Renal cortical epithelial cell (primary cell): ENCODE measurements around the gene CDRT15L2. TPM values are rescaled to one million over a fixed set of nuclear protein-coding genes. Genes with fewer than 3 reads are reported as not detected.
"Not testable (repeated sequence)": the region's sequence is repeated elsewhere in the genome, so short reads cannot be mapped to it uniquely, and the experiment has no call there.

ENCODE experiments used
- DNase-seq: peaks from one replicate; pipeline ENCODE4 v3.0.0-alpha.2; 2011; ENCODE audit warnings: low read depth
- total RNA-seq: library from RNA; depleted of rRNA; stranded (reverse); fragments of >200 nt; gene quantifications from 2 replicates; pipeline ENCODE4 v1.2.3, GENCODE V29; 2014

Gene CDRT15L2
- not detected in 2 replicates for total RNA-seq

DNA sequence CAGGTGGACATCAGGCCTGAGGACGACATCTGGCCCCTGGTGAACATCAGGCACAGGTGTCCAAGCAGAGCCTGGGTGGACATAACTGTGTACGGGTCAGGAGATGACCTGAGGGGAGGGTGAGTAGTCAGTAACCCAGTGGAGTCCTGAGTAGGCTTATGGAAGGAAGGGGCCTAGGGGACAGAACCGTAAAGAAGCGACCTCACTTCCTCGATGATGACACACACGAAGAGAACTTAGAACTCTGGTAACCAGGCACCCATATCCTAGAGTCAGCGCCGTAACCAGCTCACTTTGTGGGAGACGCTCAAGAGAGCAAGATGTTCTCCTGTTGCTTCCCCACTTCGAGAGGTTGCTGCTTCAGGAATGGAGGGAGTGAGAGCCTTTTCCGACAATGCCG, at the start of gene CDRT15L2:
TSS of gene CDRT15L2 (plus strand) at position 301 of the 400 bp plus-strand sequence. CDS start at position 321, 20 bp downstream.
- not testable (repeated sequence) for DNase-seq

DNA sequence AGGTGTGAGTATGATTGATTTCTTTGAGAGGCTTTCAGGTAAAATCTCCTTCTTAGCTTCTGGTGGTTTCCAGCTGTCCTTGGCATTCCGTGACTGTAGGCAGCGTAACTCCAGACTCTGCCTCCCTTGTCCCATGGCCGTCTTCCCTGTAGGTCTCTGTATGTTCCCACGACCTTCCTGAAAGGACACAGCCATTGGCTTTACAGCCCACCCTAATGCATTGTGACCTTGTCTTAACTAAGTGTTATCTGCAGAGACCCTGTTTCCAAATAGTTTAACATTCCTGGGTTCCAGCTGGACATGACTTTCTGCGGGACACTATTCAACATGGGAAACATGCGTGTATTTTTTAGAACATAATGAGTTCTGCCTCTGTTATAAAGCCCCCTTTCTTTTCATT, 49.4 kb upstream of the CDRT15L2 start:
- DNase-seq, result not testable (repeated sequence)

DNA sequence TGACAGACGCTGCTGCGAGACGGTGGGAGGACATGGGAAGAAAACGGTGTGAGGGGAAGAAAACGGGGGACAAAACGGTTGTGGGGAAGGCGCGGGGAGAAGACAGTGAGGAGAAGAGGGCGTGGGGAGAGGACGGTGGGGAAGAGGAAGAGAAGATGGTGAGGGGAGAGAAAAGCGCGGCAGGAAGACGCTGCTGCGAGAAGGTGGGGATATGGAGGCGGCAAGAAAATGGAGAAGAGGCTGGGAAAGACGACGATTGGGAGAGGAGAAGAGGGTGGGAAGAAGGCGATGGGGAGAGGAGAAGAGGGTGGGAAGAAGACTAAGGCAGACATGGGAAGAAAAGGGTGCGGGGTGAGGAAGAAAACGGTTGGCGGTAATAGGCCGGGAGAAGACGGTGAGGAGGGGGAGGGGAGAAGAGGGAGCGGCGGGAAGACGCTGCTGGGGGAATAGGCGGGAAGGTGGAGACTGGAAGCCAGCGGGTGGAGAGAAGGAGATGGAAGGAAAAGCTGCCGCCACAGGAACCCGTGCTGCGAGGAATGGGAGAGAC, 46.9 kb upstream of the CDRT15L2 start:
- not testable (repeated sequence) for DNase-seq

DNA sequence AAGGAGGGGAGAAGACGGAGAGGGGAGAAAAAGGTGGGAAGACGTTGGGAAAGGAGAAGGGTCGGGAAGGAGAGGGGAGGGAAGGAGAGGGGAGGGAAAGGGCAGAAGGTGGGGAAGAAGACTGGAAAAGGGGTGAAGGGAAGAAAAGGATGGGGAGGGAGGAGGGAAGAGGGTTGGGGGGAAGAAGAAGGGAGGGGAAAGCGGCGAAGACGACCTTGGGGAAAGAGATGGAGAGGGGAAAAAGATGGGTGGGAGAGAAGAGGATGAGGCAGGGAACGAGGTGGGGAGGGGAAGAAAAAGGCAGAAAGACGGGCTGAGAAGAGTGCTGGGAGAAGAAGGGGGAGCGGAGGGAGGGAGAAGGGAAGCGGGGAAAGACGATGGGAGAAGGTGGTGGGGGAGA, 46.3 kb upstream of the CDRT15L2 start:
- DNase-seq, result not testable (repeated sequence)

DNA sequence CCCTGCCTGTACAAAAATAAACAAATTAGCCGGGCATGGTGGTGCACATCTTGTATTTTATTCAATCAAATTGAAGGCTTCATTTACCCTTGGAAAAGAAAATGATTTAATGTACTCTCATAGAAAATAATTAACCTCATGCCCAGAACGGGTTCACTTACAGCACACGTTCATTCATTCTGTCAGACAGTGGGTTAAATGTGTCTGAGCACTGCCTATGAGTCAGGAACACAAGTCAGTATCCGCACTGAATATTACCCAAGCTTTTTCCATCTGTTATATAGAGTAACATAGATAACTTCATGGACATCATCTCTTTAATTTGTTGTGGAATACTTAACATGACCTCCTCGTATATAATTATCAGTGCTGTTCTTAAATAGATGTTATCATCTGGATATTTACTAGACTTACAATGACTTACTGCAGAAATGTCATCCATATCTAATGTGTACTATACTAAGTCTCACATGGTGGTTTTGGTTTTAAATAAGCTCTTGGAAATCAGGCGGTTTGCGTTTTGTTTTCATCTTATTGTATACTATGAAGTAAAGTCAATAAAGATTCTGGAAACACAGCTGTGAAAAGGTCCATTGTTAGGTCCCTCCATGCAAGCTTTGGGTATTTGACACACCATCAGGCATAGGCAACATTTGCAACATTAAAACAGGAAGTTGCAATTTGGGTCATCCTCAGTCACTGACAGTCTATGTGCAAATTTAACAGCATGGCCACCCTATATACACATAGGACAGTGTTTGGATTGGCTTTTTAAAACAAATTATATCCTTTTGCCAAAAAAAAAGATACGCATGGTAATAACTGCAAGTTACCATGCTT, 44.6 kb upstream of the CDRT15L2 start:
- not testable (repeated sequence) for DNase-seq

DNA sequence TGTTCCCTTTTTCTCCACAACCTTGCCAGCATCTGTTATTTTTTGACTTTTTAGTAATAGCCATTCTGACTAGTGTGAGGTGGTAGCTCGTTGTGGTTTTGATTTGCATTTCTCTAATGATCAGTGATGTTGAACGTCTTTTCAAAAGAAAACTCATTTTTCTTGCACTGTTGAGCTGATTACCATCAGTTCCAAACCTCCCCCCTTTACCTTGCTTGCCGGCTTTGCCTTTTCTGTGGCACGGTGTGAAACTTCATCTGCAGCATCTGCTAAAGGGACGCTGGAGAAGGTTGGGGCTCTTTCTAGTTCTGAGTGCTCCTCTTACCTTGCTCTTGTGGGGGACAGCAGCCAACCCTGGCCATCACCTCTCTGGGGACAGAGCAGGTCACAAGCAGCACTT, 39.1 kb upstream of the CDRT15L2 start:
- not testable (repeated sequence) for DNase-seq

DNA sequence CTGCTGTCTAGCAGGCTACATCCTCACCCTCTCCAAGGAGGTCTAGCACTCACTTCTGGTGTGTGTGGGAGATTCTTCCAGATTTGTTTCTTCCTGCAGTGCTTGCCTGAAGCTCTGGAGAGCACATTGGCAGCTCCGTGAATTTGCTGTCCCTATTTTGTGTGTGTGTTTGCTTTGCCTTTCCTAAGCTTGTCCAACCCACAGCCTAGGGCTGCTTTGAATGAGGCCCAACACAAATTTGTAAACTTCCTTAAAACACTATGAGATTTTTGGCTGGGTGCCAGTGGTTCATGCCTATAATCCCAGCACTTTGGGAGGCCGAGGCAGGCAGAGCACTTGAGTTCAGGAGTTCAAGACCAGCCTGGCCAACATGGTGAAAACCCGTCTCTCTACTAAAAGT, 38.7 kb upstream of the CDRT15L2 start:
- DNase-seq, result peak; percentile 3

DNA sequence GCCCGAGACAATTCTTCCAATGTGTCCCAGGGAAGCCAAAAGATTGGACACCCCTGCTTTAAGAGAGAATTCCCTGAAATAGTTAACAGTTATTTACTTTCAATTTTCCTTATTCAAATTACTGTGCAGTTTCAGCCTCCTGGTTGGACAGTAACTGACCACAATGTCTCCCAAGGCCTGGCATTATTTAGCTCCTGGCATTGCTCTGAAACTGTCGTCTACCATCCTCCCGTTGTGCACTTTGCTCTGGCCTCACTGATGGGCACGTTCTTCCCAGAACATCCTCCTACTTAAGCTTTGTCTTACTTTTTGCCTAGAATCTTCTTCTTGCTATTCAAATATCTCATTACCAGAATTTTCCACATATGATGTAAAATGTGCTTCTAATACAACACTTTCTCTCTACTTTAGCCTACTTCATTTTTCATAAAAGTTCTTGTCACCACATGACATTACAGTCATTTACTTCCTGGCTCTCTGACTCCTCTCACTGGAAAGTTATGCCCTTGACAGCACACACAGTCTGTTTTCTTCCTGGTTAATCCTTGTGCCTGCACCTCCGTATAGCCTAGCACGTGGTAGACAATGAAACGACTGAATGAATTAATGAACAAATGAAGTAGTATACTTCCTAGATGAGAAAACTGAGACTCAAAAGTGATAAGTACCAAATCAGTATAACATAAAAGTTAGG, 37.5 kb upstream of the CDRT15L2 start:
- DNase-seq, result not testable (repeated sequence)

DNA sequence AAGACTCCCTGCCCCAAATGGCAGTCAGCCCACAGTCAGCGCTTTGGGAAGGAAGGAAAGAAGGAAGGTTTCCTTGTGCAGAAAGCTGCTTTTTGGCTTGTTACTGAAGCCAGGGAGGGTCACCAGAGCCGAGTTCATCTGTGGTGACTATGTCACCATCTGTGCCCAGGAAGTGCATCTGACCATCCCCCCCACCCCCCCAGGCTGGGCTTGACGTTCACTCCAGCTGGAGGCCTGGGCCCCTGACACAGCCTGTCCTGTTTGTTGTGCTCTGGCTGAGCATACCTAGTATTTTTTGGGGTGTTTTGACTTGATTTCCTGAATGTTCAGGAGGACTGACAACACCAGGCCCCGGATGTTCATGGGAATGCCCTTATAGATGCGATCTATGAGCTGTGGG, 31.6 kb upstream of the CDRT15L2 start:
- not testable (repeated sequence) for DNase-seq

DNA sequence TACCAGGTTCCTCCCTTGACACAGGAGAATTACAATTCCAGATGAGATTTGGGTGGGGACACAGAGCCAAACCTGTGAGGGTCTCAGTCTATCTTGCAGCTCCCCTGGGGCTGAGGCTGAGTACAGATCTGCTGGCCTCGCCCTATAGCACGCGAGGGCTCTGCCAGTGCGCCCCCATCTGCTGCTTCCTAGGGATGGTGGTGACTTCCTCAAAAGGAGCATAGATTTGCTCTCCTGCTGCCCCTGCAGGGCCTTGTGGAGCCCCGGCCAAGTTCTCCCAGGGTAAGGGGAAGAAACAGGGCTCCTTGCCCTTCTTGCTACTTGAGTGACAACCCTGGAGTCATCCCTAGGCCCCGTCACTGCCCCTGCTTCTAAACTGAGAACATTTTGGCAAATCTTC, 26.6 kb upstream of the CDRT15L2 start:
- not testable (repeated sequence) for DNase-seq

DNA sequence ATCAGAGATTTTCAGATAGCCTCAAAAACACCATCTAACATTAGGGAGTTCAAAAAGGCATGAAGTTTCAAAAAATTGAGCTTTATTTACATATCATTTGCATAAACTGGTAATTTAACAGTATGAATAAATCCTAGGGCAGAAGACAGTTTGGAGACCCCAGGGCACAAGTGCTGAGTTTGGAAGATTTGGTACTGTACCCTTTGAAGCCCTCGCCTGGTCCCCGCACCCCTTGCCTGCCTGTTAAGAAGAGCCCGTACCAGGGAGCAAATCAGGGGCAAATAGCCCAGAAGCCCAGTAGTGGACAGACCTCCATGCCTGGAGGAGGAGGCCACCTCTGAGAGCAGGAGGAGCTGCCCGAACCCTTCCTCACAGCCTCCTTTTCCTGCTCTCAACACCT, 24.8 kb upstream of the CDRT15L2 start:
- DNase-seq, result not testable (repeated sequence)

DNA sequence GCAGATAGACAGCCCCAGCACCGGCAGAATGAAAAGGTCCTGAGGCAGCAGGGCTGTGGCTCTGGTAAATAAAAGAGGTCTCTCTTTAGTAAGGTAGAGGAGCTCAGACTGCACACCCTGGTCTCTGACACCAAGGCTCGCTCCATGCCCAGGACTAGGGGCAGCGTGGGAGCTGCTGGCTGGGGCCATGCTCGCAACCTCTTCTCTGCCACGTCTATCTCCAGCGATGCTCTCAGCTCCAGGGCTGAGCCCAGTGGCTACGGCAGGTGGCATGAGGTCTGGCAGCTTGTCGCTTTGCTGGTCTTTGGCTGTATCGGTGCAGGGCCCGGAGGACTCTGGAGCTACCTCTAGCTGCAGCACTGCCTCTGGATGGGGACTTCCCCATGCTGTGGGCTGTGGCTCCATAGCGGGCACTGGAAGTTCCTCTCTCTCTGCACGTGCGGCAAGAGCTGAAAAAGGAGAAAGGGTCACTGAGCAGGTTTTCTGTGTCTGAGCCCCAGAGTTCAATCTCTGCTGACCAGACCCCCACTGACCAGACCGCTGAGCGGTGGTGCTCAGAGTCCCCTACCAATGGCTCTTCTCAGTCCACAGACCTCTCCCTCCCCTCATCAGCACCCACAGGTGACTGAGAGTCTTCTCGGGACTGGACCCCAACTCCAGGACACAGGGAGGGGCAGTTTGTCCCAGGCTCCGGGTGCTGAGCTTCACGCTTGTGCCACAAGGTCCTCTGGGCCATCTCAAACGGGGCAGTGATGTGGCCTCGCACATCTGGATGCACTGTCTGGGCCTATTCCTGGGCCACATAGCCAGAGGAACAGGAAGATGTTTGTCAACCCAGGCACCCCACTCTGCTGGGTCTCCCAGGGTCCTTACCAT, 24.2 kb upstream of the CDRT15L2 start:
- not testable (repeated sequence) for DNase-seq

DNA sequence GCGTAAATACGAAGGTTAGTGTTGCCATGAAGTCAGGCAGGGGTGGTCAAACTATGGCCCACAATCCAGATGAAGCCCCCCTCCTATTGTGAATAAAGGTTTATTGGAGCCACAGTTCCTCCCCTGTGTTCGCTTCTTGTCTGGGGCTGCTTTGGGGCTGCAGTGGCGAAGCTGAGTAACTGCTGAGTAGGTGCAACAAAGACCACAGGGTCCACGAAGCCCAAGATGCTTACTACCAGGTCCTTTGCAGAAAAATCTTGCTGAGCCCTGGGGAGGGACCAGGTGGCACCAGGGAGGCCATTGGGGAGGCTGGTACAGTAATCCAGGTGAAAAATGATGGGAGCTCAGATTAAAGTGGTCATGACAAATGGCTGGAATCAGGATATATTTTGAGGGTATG, 21.4 kb upstream of the CDRT15L2 start:
- not testable (repeated sequence) for DNase-seq

DNA sequence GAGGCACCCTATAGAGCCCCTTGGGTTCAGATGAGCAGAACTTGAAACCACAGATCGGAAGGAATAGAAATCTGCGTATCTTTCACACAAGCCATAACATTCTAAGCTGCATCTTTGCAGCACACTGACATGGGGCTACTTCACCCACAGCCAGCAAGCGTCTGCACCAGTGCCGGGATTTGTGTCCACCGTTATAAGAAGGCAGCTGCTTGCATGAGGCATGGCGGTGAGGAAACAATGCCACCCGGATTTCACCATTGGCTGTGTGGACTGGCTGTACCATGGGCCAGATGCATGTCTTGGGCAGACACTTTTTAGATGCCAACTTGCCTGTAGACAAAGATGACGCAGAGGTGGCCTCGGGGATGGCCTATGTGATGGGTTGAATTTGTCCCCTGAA, 20.5 kb upstream of the CDRT15L2 start:
- not testable (repeated sequence) for DNase-seq

DNA sequence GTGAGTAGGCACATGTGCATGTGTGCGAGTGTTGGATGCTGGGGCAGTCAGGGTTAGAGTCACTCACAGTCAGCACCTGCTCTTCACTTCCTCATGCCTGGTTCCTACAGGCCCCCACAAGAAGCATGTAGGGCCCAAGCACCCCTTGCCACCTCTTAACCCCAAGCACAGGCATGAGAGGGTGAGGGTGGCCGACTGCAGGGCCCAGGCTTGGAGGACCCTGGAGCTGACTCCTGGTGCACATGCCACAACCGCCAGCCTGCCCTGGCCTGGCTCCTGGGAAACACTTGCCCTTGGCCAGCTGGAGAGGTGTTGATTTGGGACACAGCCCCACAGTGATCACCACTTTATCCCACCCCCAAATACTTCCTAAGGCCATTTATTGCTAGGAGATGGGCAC, 16.9 kb upstream of the CDRT15L2 start:
- no peak for DNase-seq

DNA sequence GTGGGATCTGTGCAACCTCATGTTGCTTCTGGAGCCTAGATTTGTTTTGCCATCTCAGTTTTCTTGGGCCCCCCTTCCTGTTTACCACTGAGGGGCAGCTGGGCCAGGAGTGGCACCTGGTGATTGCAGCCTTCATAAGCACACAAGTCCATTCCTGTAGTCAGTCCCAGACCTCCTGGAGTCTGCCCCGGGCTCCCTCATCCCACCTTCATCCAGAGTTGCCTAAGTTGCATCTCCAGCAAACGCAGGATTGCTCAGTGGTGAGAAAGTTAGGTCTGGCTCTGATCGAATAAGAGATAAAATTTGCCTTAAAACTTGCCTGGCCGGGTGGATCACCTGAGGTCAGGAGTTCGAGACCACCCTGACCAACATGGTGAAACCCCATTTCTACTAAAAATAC, 14.3 kb upstream of the CDRT15L2 start:
- DNase-seq, result not testable (repeated sequence)

DNA sequence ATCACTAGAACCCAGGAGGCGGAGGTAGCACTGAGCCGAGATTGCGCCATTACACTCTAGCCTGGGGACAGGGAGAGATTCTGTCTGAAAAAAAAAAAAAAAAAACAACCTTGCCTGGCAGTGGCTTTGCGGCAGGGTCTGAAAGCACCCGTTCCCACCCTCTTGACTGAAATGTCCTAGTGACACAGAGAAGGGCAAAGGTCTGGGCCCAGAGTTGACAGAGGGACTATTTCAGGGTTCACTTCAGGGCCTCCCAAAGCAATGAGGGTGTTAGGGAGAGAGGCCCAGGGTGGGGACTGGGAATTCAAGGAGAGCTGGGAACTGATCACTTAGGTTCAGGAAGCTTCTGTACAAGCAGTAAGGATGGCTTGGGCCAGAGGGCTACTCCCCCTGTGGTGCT, 13.8 kb upstream of the CDRT15L2 start:
- DNase-seq, result no peak

DNA sequence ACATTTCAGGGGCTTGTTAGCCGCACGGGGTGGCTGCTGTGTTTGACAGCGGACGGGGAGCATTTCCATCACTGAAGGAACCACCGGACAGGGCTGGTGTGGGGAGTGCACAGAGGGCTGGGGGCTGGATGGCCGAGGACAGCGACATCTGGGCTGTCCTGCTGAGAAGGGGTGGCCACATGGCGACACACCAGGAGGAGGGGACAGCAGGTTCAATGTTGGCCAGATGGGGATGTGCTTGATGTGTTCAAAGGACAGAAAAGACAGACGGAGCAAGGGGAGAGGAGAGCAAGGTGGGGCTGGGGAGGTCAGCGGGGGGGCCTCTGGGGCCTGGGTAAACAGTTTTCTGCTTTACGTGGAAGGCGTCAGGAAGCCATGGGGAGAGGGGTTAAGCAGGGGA, 12.8 kb upstream of the CDRT15L2 start:
- DNase-seq, result not testable (repeated sequence)

DNA sequence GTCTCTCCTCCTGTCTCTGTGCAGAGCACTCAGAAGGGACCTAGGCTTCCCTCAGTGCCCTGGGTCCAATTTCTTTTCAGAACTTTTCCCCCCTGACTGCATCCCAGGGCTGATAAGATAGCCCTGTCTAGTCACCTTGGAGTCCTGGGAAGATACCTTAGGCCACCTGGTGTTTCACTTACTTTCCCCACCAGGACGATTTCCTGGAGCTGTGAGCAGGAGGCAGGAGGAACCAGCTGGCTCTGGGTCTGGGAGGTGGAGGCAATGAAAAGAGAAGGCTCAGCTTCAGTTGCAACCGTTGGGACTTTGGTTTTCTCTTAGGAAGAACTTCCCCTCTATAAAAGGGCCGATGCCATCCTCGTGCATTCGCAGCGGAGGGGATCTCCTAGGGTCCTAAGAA, 12.1 kb upstream of the CDRT15L2 start:
- not testable (repeated sequence) for DNase-seq

DNA sequence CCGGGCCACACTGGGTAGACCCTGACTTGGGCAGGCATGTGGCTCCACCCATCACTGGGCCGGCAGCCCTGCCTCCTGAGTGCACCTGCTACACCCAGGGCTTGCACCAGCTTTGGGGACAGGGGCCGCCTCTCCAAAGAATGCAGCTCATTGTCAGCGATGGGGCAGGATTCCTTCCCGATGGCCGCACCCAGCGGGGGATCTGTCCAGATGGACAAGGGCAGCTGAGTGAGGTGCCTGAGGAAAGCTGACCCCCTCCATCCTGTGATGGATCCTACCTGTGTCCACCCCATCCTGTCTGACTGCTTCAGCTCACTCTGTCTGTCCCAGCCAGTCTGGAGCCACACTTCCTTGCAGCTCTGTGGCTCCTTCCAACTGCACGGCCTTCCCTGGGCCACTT, 10.9 kb upstream of the CDRT15L2 start:
- DNase-seq, result not testable (repeated sequence)

DNA sequence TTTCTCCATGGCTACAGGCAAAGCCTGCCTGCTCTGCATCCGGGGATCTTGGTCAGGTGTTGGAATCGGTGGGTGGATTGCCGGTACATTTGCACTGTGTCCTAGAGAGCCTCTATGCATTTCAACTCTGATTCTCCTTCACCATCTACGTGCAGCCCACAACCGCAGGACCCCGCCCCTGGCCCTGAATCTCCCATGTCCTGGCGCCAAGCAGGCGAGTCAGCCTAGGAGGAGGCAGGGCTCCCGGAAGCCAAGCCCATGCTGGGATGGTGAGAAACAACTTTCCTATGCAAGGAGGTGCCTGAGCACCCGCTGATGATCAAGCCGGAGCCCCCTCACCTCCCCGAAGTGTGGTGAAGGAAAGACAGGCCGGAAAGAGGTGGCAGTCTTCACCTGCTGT, 7.9 kb upstream of the CDRT15L2 start:
- DNase-seq, result not testable (repeated sequence)

DNA sequence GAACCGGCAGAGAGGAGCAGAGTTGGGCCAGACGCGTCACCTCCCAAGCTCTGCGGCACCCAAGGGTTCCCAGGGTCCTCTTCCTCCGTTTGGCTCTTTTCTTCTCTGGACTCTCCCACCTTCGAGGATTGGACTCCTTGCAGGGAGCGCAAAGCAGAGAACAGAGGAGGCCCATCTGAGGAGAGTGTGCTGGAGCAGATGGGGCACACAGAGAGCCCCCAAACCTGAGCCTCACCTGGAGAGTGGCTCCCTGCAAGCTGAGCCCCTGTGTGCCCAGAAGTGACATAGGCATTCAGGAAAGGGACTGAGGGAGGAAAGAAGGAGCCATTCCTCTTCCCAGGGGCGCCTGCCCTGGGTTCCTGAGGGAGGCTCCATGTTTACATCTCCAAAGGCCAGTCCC, 6.3 kb upstream of the CDRT15L2 start:
- DNase-seq, result not testable (repeated sequence)
